Trophoblast cell (in vitro differentiated cells and primary cell): ENCODE results near the gene CPNE4.

Source experiments
- DNase-seq, 2 donors: peaks; one replicate each; pipeline ENCODE4 v3.0.0-alpha.2; 2016
- H2AFZ ChIP-seq: 2 replicates; pipeline ENCODE4 v1.6.1; 2013; ENCODE audit warnings: low read length, moderate library complexity, mild to moderate bottlenecking; ENCODE audit not compliant: insufficient read depth, poor library complexity
- H2AK5ac ChIP-seq: 2 replicates; pipeline ENCODE4 v1.6.1; 2013; ENCODE audit warnings: mild to moderate bottlenecking, low read length
- H2BK120ac ChIP-seq: 2 replicates; pipeline ENCODE4 v1.6.1; 2013; ENCODE audit warnings: low read length, mild to moderate bottlenecking, moderate library complexity; ENCODE audit not compliant: insufficient read depth, poor library complexity
- H2BK12ac ChIP-seq: 2 replicates; pipeline ENCODE4 v1.6.1; 2013; ENCODE audit warnings: mild to moderate bottlenecking, low read length, moderate library complexity
- H2BK5ac ChIP-seq: 2 replicates; pipeline ENCODE4 v1.6.1; 2013; ENCODE audit warnings: low read length, low read depth, moderate library complexity, mild to moderate bottlenecking; ENCODE audit not compliant: poor library complexity
- H3K14ac ChIP-seq: 2 replicates; pipeline ENCODE4 v1.6.1; 2013; ENCODE audit warnings: mild to moderate bottlenecking, low read length
- H3K18ac ChIP-seq: 2 replicates; pipeline ENCODE4 v1.6.1; 2013; ENCODE audit warnings: mild to moderate bottlenecking, low read length
- H3K23ac ChIP-seq: 2 replicates; pipeline ENCODE4 v1.6.1; 2013; ENCODE audit warnings: low read length
- H3K27ac ChIP-seq: 2 replicates; pipeline ENCODE4 v1.5.1; 2013; ENCODE audit warnings: low read depth, mild to moderate bottlenecking, inconsistent platforms, low read length, moderate library complexity
- H3K27me3 ChIP-seq: 2 replicates; pipeline ENCODE4 v1.6.1; 2013; ENCODE audit warnings: inconsistent platforms, mild to moderate bottlenecking, low read length, moderate library complexity; ENCODE audit not compliant: insufficient read depth
- H3K36me3 ChIP-seq, 2 experiments: 1 replicate in 1 of 2; 2 replicates in 1 of 2; pipeline ENCODE4 v1.6.1; 2013; ENCODE audit warnings: low read length in 2 of 2, mild to moderate bottlenecking in 2 of 2, moderate library complexity in 1 of 2; ENCODE audit not compliant: insufficient read depth in 2 of 2, control insufficient read depth in 1 of 2
- H3K4ac ChIP-seq: 2 replicates; pipeline ENCODE4 v1.6.1; 2013; ENCODE audit warnings: low read depth, mild to moderate bottlenecking, low read length, moderate library complexity
- H3K4me1 ChIP-seq, 2 experiments: 1 replicate in 1 of 2; 2 replicates in 1 of 2; pipeline ENCODE4 v1.6.1; 2013; ENCODE audit warnings: low read length in 2 of 2, mild to moderate bottlenecking in 2 of 2, moderate library complexity in 1 of 2; ENCODE audit not compliant: insufficient read depth in 2 of 2, control insufficient read depth in 1 of 2
- H3K4me2 ChIP-seq: 2 replicates; pipeline ENCODE4 v1.6.1; 2013; ENCODE audit warnings: inconsistent platforms, mild to moderate bottlenecking, low read length, moderate library complexity
- H3K4me3 ChIP-seq: 2 replicates; pipeline ENCODE4 v1.5.1; 2013; ENCODE audit warnings: mild to moderate bottlenecking, low read depth, low read length, inconsistent platforms
- H3K79me1 ChIP-seq: one replicate; pipeline ENCODE4 v1.6.1; 2013; ENCODE audit warnings: low read length
- H3K79me2 ChIP-seq: 2 replicates; pipeline ENCODE4 v1.6.1; 2013; ENCODE audit warnings: low read length, mild to moderate bottlenecking; ENCODE audit not compliant: control insufficient read depth, insufficient read depth, poor library complexity
- H3K9ac ChIP-seq: 2 replicates; pipeline ENCODE4 v1.6.1; 2013; ENCODE audit warnings: mild to moderate bottlenecking, low read length
- H3K9me3 ChIP-seq: 2 replicates; pipeline ENCODE4 v1.6.1; 2013; ENCODE audit warnings: low read depth, mild to moderate bottlenecking, control low read depth, inconsistent platforms, low read length; ENCODE audit not compliant: insufficient read depth
- H4K12ac ChIP-seq: 2 replicates; pipeline ENCODE4 v1.6.1; 2013; ENCODE audit warnings: low read depth, mild to moderate bottlenecking, low read length, moderate library complexity
- H4K8ac ChIP-seq: 2 replicates; pipeline ENCODE4 v1.6.1; 2013; ENCODE audit warnings: low read depth, mild to moderate bottlenecking, low read length, moderate library complexity
- H4K91ac ChIP-seq: one replicate; pipeline ENCODE4 v1.6.1; 2013; ENCODE audit warnings: low read depth, mild to moderate bottlenecking, low read length, moderate library complexity
- WGBS: extraction: QIAGEN DNeasy Blood & Tissue Kit; methylation state at CpG from one replicate; pipeline ENCODE4 v1.1.7; 2013; ENCODE audit warnings: missing lambda C conversion rate; ENCODE audit not compliant: insufficient read length, insufficient coverage; ENCODE audit errors: extremely low coverage; 5-methylcytosine and 5-hydroxymethylcytosine counted together

The CPNE4 gene

GRCh38 chr3:132037581-132037980 is 2.8 kb upstream of the CPNE4 start:
- Histone ChIP-seq H3K36me3 (no peaks in the 10 kb centered on the region), H3K79me1 (no peaks in the 10 kb centered on the region), H2BK12ac (no peak overlapping the region), H4K12ac (no peak overlapping the region), H4K91ac (no peak overlapping the region), H3K18ac (no peak overlapping the region), H3K4me2 (no peak overlapping the region), H2BK120ac (no peak overlapping the region), H3K27ac (no peak overlapping the region), H3K4ac (no peak overlapping the region), H2AK5ac (no peak overlapping the region), H4K8ac (no peak overlapping the region), H2AFZ (no peak overlapping the region), H2BK5ac (no peak overlapping the region), H3K9me3 (no peaks in the 10 kb centered on the region), H3K23ac (no peak overlapping the region), H3K4me1 (peaks cover 6 to 8% of the 10 kb centered on the region in 2 experiments), H3K27me3 (peaks cover 17% of the 10 kb centered on the region), H3K9ac (no peak overlapping the region), H3K4me3 (no peak overlapping the region), H3K14ac (no peak overlapping the region), H3K79me2 (no peaks in the 10 kb centered on the region)
- no CpG with 5 or more reads among the region's 3 CpGs for WGBS
- DNase-seq: no peak

- H2AFZ ChIP-seq: no peak overlapping the region
- no peak overlapping the region for H3K4me3 ChIP-seq
- peaks cover 17% of the 10 kb centered on the region for H3K27me3 ChIP-seq
- H3K4ac ChIP-seq: no peak overlapping the region
- H2AK5ac ChIP-seq: no peak overlapping the region
- DNase-seq: no peak
- no peak overlapping the region for H3K27ac ChIP-seq
- H3K9me3 ChIP-seq: no peaks in the 10 kb centered on the region
- no peak overlapping the region for H2BK5ac ChIP-seq
- H3K79me2 ChIP-seq: no peaks in the 10 kb centered on the region
- H3K18ac ChIP-seq: no peak overlapping the region
- no peak overlapping the region for H4K12ac ChIP-seq
- no peak overlapping the region for H3K14ac ChIP-seq
- H3K4me2 ChIP-seq: no peak overlapping the region
- no CpG with 5 or more reads among the region's 3 CpGs for whole genome bisulfite sequencing
- peaks cover 6 to 8% of the 10 kb centered on the region in 2 experiments for H3K4me1 ChIP-seq
- H2BK120ac ChIP-seq: no peak overlapping the region
- H4K8ac ChIP-seq: no peak overlapping the region
- no peaks in the 10 kb centered on the region for H3K36me3 ChIP-seq
- no peak overlapping the region for H3K9ac ChIP-seq
- H4K91ac ChIP-seq: no peak overlapping the region
- H3K23ac ChIP-seq: no peak overlapping the region
- no peak overlapping the region for H2BK12ac ChIP-seq
- H3K79me1 ChIP-seq: no peaks in the 10 kb centered on the region
Observed at GRCh38 chr3:132037056-132037455, 2.2 kb upstream of the CPNE4 start.

GRCh38 chr3:132034097-132034485 is 723 bp downstream of the CPNE4 start:
- Histone ChIP-seq H2AK5ac (no peak overlapping the region), H4K8ac (no peak overlapping the region), H2BK5ac (no peak overlapping the region), H3K79me1 (no peaks in the 10 kb centered on the region), H3K4me1 (peaks cover 6 to 8% of the 10 kb centered on the region in 2 experiments), H3K79me2 (no peaks in the 10 kb centered on the region), H3K14ac (no peak overlapping the region), H3K27me3 (peaks cover 17% of the 10 kb centered on the region), H3K9ac (no peak overlapping the region), H3K9me3 (no peaks in the 10 kb centered on the region), H2BK12ac (no peak overlapping the region), H3K27ac (no peak overlapping the region), H3K36me3 (no peaks in the 10 kb centered on the region), H3K4me3 (no peak overlapping the region), H2BK120ac (no peak overlapping the region), H4K12ac (no peak overlapping the region), H4K91ac (no peak overlapping the region), H3K18ac (no peak overlapping the region), H2AFZ (no peak overlapping the region), H3K23ac (no peak overlapping the region), H3K4ac (no peak overlapping the region), H3K4me2 (peak overlapping the region; percentile 58)
- no CpG with 5 or more reads among the region's 14 CpGs for WGBS
- no peak for DNase-seq

- Histone ChIP-seq H3K27ac (no peak overlapping the region), H3K9ac (no peak overlapping the region), H3K4me2 (no peak overlapping the region), H2AFZ (no peak overlapping the region), H3K14ac (no peak overlapping the region), H4K91ac (no peak overlapping the region), H2BK120ac (no peak overlapping the region), H3K4ac (no peak overlapping the region), H2BK5ac (no peak overlapping the region), H2AK5ac (no peak overlapping the region), H4K8ac (no peak overlapping the region), H3K79me1 (no peaks in the 10 kb centered on the region), H3K23ac (no peak overlapping the region), H3K27me3 (peaks cover 17% of the 10 kb centered on the region), H3K4me3 (no peak overlapping the region), H3K9me3 (no peaks in the 10 kb centered on the region), H3K4me1 (peaks cover 6 to 8% of the 10 kb centered on the region in 2 experiments), H4K12ac (no peak overlapping the region), H2BK12ac (no peak overlapping the region), H3K79me2 (no peaks in the 10 kb centered on the region), H3K36me3 (no peaks in the 10 kb centered on the region), H3K18ac (no peak overlapping the region)
- DNase-seq: no peak
- no CpG with 5 or more reads among the region's 15 CpGs for WGBS
Observed at GRCh38 chr3:132033471-132033870, 1.3 kb downstream of the CPNE4 start.
